ENCODE measurements around the gene PALLD. TPM values are rescaled to one million over a fixed set of nuclear protein-coding genes. Genes with fewer than 3 reads are reported as not detected.
A peak's percentile ranks its signal among the peaks of the same experiment; 100 is the strongest.

PALLD gene
- total RNA-seq, 1 experiment from 2014 or later, result 18.3 TPM

DNA sequence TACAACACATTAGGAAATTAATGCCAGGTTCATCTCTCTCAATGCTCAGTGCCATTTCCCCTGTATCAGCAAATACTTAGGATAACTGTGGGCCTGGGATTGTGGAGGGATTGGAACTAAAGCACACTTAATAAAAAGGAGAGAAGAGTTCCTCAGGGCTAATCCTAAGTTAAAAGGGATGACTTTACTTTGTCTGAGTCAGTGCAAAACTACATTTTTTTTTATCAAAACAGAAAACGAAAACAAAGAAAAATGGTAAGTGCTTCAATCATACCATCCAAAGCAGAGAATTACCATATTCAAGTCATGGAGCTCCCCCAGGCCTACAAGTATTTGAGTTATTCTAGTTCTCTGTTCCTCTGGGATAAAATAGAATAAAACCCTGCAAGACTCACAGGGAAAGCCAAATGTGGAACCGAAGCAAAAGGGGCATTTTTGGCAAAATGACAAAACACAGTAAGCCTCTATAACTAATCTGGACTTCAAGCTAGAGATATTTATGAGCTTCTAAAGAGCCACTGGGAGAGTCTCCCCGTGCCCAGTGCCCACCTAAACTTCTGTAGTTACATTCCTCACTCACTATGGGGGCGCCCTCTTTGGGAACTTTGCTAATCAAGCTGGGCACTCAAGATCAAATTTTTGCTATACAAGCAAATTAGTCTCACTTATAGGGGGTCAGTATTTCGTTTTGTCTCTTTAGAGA, 53.4 kb downstream of the PALLD start:
- Histone ChIP-seq H3K27me3 (ENCODE audit: insufficient read depth, low read length) (no peaks in the 10 kb centered on the region), H3K23me2 (ENCODE audit: insufficient read length, low read depth, low read length, poor library complexity, severe bottlenecking) (no peaks in the 10 kb centered on the region), H3K14ac (ENCODE audit: insufficient read depth, low read length) (no peak overlapping the region), H3K79me1 (ENCODE audit: insufficient read depth, low read depth, low read length, poor library complexity, severe bottlenecking) (no peaks in the 10 kb centered on the region), H2BK5ac (ENCODE audit: insufficient read length, low read length) (no peak overlapping the region), H3K4me1 (ENCODE audit: insufficient read depth, low read length) (peaks cover 4% of the 10 kb centered on the region; the same call in 1 of the 2 replicates), H4K91ac (ENCODE audit: insufficient read length, low read depth, low read length) (no peak overlapping the region), H3K4me2 (ENCODE audit: insufficient read depth, insufficient read length, low read length) (no peak overlapping the region), H3K56ac (ENCODE audit: insufficient read length, low read depth, low read length) (no peak overlapping the region), H2BK120ac (ENCODE audit: low read depth, low read length, poor library complexity, severe bottlenecking) (peak overlapping the region; percentile 36), H3T11ph (ENCODE audit: low read length) (no peak overlapping the region), H3K23ac (ENCODE audit: insufficient read length, low read depth, low read length) (no peak overlapping the region), H3K9ac (ENCODE audit: extremely low read depth, insufficient read length, low read length) (no peak overlapping the region), H2BK15ac (ENCODE audit: low read depth, low read length) (no peak overlapping the region), H4K5ac (ENCODE audit: insufficient read length, low read depth, low read length) (no peak overlapping the region), H2BK12ac (ENCODE audit: insufficient read length, low read depth, low read length) (no peak overlapping the region), H2AK5ac (ENCODE audit: insufficient read length, low read length) (no peak overlapping the region), H4K20me1 (ENCODE audit: control insufficient read depth, insufficient read depth, insufficient read length) (no peaks in the 10 kb centered on the region), H3K18ac (ENCODE audit: insufficient read length, low read depth, low read length) (no peak overlapping the region), H2AFZ (ENCODE audit: low read length) (no peak overlapping the region), H2BK20ac (ENCODE audit: low read depth, low read length, poor library complexity, severe bottlenecking) (no peak overlapping the region), H3K27ac (ENCODE audit: insufficient read length, low read depth, low read length) (no peak overlapping the region), H3K4ac (ENCODE audit: low read depth, low read length) (no peak overlapping the region), H3K79me2 (ENCODE audit: insufficient read depth, low read length) (no peaks in the 10 kb centered on the region), H4K8ac (replicated peaks; ENCODE audit: insufficient read length, low read depth, low read length) (no peak overlapping the region), H3K9me3 (ENCODE audit: control insufficient read depth, low read depth, low read length) (no peaks in the 10 kb centered on the region)
- TF ChIP-seq, protein P1, sequence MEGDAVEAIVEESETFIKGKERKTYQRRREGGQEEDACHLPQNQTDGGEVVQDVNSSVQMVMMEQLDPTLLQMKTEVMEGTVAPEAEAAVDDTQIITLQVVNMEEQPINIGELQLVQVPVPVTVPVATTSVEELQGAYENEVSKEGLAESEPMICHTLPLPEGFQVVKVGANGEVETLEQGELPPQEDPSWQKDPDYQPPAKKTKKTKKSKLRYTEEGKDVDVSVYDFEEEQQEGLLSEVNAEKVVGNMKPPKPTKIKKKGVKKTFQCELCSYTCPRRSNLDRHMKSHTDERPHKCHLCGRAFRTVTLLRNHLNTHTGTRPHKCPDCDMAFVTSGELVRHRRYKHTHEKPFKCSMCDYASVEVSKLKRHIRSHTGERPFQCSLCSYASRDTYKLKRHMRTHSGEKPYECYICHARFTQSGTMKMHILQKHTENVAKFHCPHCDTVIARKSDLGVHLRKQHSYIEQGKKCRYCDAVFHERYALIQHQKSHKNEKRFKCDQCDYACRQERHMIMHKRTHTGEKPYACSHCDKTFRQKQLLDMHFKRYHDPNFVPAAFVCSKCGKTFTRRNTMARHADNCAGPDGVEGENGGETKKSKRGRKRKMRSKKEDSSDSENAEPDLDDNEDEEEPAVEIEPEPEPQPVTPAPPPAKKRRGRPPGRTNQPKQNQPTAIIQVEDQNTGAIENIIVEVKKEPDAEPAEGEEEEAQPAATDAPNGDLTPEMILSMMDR (conservative IDR thresholded peaks at IDR 0.05), result 0 out of 3 replicates have a peak, but pooled peaks have one; percentile 17
- Mint-ChIP-seq H3K9me3 (no peaks in the 10 kb centered on the region), H3K27me3 (ENCODE audit: low read depth) (no peaks in the 10 kb centered on the region), H3K27ac (peak overlapping the region in 2 of 3 experiments; percentile 47 to 60; a peak in 1 of 7 replicates), H3K4me3 (no peak overlapping the region), H3K4me1 (peaks cover 18% of the 10 kb centered on the region in 2 experiments), H3K36me3 (ENCODE audit: insufficient read depth in 1 of 3, low read depth in 3 of 3) (no peaks in the 10 kb centered on the region)
- WGBS (ENCODE audit: extremely low coverage, insufficient read length, low lambda C conversion rate), result no CpG with 5 or more reads among the region's 5 CpGs
- DNase-seq, result no peak

All from H9 (cell line).